Measurements from ENCODE around the gene EEF1A1.
"Not testable (repeated sequence)": the region's sequence is repeated elsewhere in the genome, so short reads cannot be mapped to it uniquely, and the experiment has no call there.

Gene EEF1A1

DNA sequence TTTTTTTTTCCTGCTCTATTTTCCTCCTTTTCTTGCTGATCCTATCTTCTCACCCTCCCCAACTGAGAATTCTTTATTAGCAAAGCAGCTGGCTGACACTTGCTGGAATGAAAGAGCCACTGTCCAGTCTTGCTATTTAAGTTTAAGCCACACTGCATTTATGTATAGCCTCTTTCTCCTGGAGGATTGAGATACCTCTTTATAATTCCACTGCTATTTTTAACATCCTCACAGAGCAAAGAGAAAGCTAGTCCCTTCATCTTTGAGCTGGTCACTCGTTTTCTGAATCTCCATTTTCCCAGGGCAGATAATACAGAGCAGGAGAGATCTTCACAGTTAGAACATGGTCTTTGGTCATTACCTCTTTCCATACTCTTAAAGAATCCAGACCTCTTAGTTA lies 36.0 kb upstream of the EEF1A1 start:
- TF ChIP-seq JUND (IDR thresholded peaks at IDR 0.05; ENCODE audit: low read depth), result no peak
- DNase-seq (ENCODE audit: low read depth in 1 of 2, low spot score in 1 of 2), result no peak
- in situ Hi-C loops (cut with HindIII; ENCODE audit: low pct_unique_long_range_greater_than_20kb, low sequenced_read_pairs), result no loop called here

DNA sequence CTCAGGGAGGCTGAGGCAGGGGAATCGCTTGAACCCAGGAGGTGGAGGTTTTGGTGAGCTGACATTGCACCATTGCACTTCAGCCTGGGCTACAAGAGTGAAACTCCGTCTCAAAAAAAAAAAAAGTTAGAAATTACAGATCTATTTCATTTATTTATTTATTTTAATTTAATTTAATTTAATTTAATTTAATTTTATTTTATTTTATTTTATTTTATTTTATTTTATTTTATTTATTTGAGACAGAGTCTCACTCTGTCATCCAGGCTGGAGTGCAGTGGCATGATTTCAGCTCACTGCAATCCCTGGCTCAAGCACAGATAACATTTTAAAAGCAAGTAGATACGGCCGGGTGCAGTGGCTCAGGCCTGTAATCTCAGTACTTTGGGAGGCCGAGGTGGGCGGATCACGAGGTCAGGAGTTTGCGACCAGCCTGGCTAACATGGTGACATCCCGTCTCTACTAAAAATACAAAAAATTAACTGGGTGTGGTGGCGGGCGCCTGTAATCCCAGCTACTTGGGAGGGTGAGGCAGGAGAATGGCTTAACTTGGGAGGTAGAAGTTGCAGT lies 34.6 kb upstream of the EEF1A1 start:
- DNase-seq (ENCODE audit: low read depth in 1 of 2, low spot score in 1 of 2); in situ Hi-C loops (cut with HindIII; ENCODE audit: low pct_unique_long_range_greater_than_20kb, low sequenced_read_pairs): not testable (repeated sequence)

DNA sequence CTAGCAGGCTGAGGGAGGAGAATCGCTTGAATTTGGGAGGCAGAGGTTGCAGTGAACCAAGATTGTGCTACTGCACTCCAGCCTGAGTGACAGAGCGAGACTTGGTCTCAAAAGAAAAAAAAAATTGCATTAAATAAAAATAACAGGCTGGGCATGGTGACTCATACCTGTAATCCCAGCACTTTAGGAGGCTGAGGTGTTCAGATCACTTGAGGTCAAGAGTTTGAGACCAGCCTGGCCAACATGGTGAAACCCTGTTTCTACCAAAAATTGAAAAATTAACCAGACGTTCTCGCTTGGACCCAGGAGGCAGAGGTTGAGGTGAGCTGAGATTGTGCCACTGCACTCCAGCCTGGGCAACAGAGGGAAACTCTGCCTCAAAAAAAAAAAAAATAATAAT lies 30.3 kb upstream of the EEF1A1 start:
- in situ Hi-C loops (cut with HindIII; ENCODE audit: low pct_unique_long_range_greater_than_20kb, low sequenced_read_pairs); DNase-seq (ENCODE audit: low read depth in 1 of 2, low spot score in 1 of 2): not testable (repeated sequence)

DNA sequence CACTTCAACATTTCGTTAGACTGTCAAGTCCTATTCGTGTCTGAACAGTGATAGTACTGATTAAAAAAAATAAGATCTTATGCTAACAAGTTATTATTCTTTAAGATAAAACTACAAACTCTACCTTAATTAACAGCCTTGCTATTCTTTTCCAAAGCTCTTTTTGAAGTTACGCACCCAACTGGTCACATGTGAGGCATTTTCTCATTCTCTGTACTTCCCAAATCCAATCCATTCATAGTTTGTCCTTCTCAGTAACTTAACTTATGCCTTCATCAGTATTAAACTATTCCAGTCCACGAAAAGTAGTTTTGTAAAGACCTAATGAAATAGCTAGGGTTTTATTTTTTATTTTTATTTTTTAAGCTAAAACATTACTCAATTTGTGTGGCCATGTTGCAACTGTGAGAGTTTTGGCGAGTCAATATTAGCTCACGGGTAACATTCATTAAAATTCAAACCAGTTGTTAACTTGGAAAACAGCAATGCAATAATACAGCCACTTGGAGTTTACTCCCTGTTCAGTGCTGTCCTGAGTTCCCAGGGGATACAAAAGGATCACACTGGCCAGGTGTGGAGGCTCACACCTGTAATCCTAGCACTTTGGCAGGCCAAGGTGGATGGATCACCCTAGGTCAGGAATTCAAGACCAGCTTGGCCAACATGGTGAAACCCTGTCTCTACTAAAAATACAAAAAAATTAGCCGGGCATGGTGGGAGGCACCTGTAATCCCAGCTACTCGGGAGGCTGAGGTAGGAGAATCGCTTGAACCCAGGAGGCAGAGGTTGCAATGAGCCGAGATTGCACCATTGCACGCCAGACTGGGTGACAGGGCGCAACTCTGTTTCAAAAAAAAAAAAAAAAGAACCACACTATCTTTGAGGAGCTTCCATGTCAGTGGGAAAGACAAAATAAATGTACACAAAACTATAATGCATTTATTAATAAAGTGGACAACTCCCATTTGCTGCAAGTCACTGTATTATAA lies 27.9 kb upstream of the EEF1A1 start:
- in situ Hi-C loops (cut with HindIII; ENCODE audit: low pct_unique_long_range_greater_than_20kb, low sequenced_read_pairs), result no loop called here
- DNase-seq (ENCODE audit: low read depth in 1 of 2, low spot score in 1 of 2), result no peak
- TF ChIP-seq JUND (IDR thresholded peaks at IDR 0.05; ENCODE audit: low read depth), result no peak

DNA sequence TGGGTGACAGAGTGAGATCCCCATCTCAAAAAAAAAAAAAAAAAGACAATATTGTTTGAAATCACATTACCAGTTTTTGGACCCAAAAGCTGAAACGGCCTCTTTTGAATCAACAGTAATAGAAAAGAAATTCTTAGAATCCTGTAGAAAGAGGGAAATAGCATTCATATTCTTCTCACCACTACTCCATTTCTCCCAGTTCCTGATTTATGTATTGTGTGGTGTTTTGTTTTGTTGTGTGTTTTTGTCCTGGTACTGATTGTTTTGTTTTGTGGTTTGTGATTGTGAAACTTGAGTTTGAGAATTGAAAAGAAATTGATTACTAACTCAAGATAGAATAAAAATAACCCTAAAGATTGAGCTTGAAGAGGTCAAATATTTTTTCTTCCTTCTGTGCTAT lies 26.2 kb upstream of the EEF1A1 start:
- in situ Hi-C loops (cut with HindIII; ENCODE audit: low pct_unique_long_range_greater_than_20kb, low sequenced_read_pairs), result no loop called here
- TF ChIP-seq JUND (IDR thresholded peaks at IDR 0.05; ENCODE audit: low read depth), result no peak
- no peak for DNase-seq (ENCODE audit: low read depth in 1 of 2, low spot score in 1 of 2)

DNA sequence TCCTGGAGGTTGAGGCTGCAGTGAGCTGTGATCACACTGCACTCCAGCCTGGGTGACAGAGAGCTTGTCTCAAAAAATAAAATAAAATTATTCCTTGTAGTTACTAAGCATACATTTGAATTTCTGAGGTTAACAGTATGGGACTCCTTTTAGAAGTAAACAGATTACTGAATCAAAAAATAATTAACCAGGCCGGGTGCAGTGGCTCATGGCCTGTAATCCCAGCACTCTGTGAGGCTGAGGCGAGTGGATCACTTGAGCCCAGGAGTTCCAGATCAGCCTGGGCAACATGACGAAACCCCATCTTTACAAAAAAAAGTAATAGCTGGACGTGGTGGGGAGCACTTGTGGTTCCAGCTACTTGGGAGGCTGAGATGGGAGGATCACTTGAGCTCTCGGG lies 22.1 kb upstream of the EEF1A1 start:
- in situ Hi-C loops (cut with HindIII; ENCODE audit: low pct_unique_long_range_greater_than_20kb, low sequenced_read_pairs), result no loop called here
- no peak for TF ChIP-seq JUND (IDR thresholded peaks at IDR 0.05; ENCODE audit: low read depth)
- no peak for DNase-seq (ENCODE audit: low read depth in 1 of 2, low spot score in 1 of 2)

DNA sequence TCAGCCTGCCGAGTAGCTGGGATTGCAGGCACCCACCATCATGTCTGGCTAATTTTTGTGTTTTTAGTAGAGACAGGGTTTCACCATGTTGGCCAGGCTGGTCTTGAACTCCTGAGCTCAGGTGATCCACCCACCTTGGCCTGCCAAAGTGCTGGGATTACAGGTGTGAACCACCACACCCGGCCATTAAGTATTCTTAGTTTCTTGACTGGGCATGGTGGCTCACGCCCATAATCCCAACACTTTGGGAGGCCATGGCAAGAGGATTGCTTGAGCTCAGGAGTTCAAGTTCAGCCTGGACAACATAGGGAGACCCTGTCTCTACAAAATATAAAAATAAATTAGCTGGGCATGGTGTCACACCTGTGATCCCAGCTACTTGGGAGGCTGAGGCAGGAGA lies 21.6 kb upstream of the EEF1A1 start:
- in situ Hi-C loops (cut with HindIII; ENCODE audit: low pct_unique_long_range_greater_than_20kb, low sequenced_read_pairs); DNase-seq (ENCODE audit: low read depth in 1 of 2, low spot score in 1 of 2): not testable (repeated sequence)

DNA sequence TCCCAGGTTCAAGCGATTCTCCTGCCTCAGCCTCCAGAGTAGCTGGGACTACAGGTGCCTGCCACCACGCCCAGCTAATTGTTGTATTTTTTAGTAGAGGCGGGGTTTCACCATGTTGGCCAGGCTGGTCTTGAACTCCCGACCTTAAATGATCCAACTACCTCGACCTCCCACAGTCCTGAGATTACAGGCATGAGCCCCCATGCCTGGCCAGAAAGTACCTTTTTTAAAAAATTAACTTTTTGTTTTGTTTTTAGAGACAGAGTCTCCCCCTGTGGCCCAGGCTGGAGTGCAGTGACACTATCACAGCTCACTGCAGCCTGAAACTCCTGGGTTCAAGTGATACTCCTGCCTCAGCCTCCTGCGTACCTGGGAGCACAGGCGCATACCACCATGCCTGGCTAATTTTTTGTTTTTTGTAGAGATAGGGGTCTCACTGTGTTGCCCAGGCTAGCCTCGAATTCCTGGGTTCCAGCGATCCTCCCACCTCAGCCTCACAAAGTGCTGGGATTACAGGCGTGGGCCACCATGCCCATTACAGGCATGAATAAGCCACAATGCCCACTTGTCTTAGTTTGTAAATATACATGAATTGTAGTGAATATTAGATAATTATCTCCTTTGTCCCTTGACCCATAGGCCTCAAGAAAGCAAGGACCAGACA lies 17.4 kb upstream of the EEF1A1 start:
- no peak for DNase-seq (ENCODE audit: low read depth in 1 of 2, low spot score in 1 of 2)
- TF ChIP-seq JUND (IDR thresholded peaks at IDR 0.05; ENCODE audit: low read depth), result no peak
- in situ Hi-C loops (cut with HindIII; ENCODE audit: low pct_unique_long_range_greater_than_20kb, low sequenced_read_pairs), result no loop called here

DNA sequence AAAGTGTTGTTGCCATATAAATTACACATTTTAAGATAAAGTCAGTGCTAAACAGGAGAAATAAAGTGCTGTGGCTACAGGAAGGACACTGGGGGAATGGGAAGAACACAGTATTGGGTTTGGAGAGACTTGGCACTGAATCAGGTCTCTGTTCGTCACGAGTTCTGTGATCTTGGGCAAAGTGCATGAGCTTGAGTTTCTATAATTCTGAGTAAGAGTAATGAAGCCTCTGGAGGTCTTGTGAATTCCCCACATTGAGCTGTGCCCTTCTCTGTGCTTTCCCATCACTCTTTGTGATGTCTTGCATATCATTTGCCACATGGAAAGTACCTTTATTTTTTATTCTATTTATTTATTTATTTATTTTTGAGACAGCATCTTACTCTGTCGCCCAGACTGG lies 16.8 kb upstream of the EEF1A1 start:
- in situ Hi-C loops (cut with HindIII; ENCODE audit: low pct_unique_long_range_greater_than_20kb, low sequenced_read_pairs), result no loop called here
- DNase-seq (ENCODE audit: low read depth in 1 of 2, low spot score in 1 of 2), result no peak
- no peak for TF ChIP-seq JUND (IDR thresholded peaks at IDR 0.05; ENCODE audit: low read depth)

DNA sequence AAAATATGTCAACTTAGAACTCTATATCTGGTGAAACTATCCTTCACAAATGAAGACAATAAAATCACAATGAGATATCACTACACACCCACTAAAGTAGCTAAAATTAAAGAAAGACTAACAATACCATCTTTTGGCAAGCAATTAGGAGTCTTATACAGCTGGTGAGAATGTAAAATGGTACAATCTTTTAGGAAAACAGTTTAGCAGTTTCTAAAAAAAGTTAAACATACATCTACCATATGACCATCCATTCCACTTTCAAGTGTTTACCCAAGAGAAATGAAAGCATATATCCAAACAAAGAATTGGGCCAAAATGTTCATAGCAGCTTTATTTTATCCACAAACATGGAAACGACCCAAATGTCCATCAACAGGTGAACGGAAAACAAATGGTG lies 13.8 kb upstream of the EEF1A1 start:
- no peak for TF ChIP-seq JUND (IDR thresholded peaks at IDR 0.05; ENCODE audit: low read depth)
- in situ Hi-C loops (cut with HindIII; ENCODE audit: low pct_unique_long_range_greater_than_20kb, low sequenced_read_pairs), result no loop called here
- no peak for DNase-seq (ENCODE audit: low read depth in 1 of 2, low spot score in 1 of 2)

DNA sequence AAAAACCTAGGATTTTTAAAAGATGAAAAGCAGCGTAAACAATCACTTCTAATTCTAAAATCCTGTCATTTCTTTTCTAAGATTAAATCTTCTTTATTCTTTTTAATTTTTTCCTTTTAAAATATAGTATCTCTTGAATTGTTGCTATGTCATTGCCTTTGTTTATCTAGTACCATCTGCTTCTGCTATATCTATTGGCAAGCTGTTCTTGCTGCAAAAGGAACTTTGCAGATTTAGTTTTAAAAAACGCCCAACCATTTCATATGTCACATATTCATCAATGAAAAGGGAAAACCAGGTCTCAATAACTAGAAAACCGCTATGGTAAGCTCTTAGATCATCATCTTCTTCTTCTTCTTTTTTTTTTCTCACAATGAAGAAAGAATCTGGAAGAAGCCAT lies 11.5 kb upstream of the EEF1A1 start:
- no peak for DNase-seq (ENCODE audit: low read depth in 1 of 2, low spot score in 1 of 2)
- no peak for TF ChIP-seq JUND (IDR thresholded peaks at IDR 0.05; ENCODE audit: low read depth)
- in situ Hi-C loops (cut with HindIII; ENCODE audit: low pct_unique_long_range_greater_than_20kb, low sequenced_read_pairs), result no loop called here

DNA sequence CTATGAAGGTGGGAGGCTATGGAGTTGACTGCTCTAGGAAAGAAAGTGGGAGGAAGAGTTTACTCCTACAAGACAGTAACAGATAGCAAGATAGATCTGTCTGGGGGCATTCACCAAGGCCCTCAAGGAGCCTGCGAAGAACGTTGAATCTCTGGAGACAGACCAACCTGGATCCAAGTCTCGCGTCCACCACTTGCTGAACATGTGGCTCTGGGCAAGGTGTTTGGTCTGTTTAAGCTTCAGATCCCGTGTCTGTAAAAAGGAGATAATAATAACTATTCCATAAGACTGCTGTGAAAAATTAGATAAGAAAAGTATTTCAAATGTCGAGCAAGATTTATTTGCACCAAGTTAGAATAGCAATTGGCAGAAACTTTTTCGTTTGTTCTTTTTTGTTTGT lies 8.1 kb upstream of the EEF1A1 start:
- in situ Hi-C loops (cut with HindIII; ENCODE audit: low pct_unique_long_range_greater_than_20kb, low sequenced_read_pairs), result no loop called here
- DNase-seq (ENCODE audit: low read depth in 1 of 2, low spot score in 1 of 2), result no peak
- TF ChIP-seq JUND (IDR thresholded peaks at IDR 0.05; ENCODE audit: low read depth), result no peak
